Chondrocyte (in vitro differentiated cells): ENCODE measurements around the gene COBL. TPM values are rescaled to one million over a fixed set of nuclear protein-coding genes. Genes with fewer than 3 reads are reported as not detected.

Source experiments
- DNase-seq: peaks from one replicate; pipeline ENCODE4 v3.0.0; 2021; ENCODE audit warnings: mixed read lengths, low spot score
- H3K27ac Mint-ChIP-seq: one replicate; pipeline ENCODE4 v1.8.0; 2021; ENCODE audit warnings: mild to moderate bottlenecking, moderate library complexity, mixed read lengths; ENCODE audit not compliant: unreplicated experiment
- H3K27me3 Mint-ChIP-seq: 2 replicates; pipeline ENCODE4 v1.8.0; 2021; ENCODE audit warnings: low read depth, mixed read lengths
- H3K36me3 Mint-ChIP-seq: 2 replicates; pipeline ENCODE4 v1.8.0; 2021; ENCODE audit warnings: low read depth, mixed read lengths
- H3K4me1 Mint-ChIP-seq: 2 replicates; pipeline ENCODE4 v1.8.0; 2021; ENCODE audit warnings: low read depth, mild to moderate bottlenecking, mixed read lengths
- H3K4me3 Mint-ChIP-seq: one replicate; pipeline ENCODE4 v1.8.0; 2021; ENCODE audit warnings: mild to moderate bottlenecking, moderate library complexity, mixed read lengths; ENCODE audit not compliant: unreplicated experiment
- H3K9me3 Mint-ChIP-seq: 2 replicates; pipeline ENCODE4 v1.8.0; 2021; ENCODE audit warnings: low read depth, mixed read lengths
- CTCF ChIP-seq: fragments of 200-600 bp; sonication (generic); IDR thresholded peaks from 2 replicates; pipeline ENCODE4 v1.5.0; 2021; ENCODE audit warnings: antibody characterized with exemption, mild to moderate bottlenecking, moderate library complexity
- total RNA-seq: library from RNA; stranded (reverse); gene quantifications from 3 replicates; pipeline ENCODE4 v1.2.1, GENCODE V29; 2021

The COBL gene
- total RNA-seq, 1 donor from 2014 or later: 0.17 TPM

- TF ChIP-seq CTCF: no peak
- H3K4me1 Mint-ChIP-seq: peaks cover 13% of the 10 kb centered on the region
- peaks cover 2% of the 10 kb centered on the region for H3K36me3 Mint-ChIP-seq
- no peak overlapping the region for H3K4me3 Mint-ChIP-seq
- DNase-seq: no peak
- H3K27ac Mint-ChIP-seq: no peak overlapping the region
- peaks cover 20% of the 10 kb centered on the region for H3K27me3 Mint-ChIP-seq
- no peaks in the 10 kb centered on the region for H3K9me3 Mint-ChIP-seq
These were observed 303.9 kb downstream of the COBL start for GRCh38 chr7:51012569-51013217.

GRCh38 chr7:51011710-51012350, 304.8 kb downstream of the COBL start:
- H3K4me3 Mint-ChIP-seq: no peak overlapping the region
- peaks cover 20% of the 10 kb centered on the region for H3K27me3 Mint-ChIP-seq
- H3K36me3 Mint-ChIP-seq: peaks cover 2% of the 10 kb centered on the region
- DNase-seq: no peak
- H3K9me3 Mint-ChIP-seq: no peaks in the 10 kb centered on the region
- no peak overlapping the region for H3K27ac Mint-ChIP-seq
- H3K4me1 Mint-ChIP-seq: peaks cover 13% of the 10 kb centered on the region
- TF ChIP-seq CTCF: no peak

GRCh38 chr7:51010534-51010933, 306.1 kb downstream of the COBL start:
- peaks cover 20% of the 10 kb centered on the region for H3K27me3 Mint-ChIP-seq
- peaks cover 13% of the 10 kb centered on the region for H3K4me1 Mint-ChIP-seq
- no peak for TF ChIP-seq CTCF
- no peak for DNase-seq
- no peaks in the 10 kb centered on the region for H3K36me3 Mint-ChIP-seq
- no peak overlapping the region for H3K27ac Mint-ChIP-seq
- H3K4me3 Mint-ChIP-seq: no peak overlapping the region
- H3K9me3 Mint-ChIP-seq: no peaks in the 10 kb centered on the region

GRCh38 chr7:51009716-51010496, 306.7 kb downstream of the COBL start:
- H3K27me3 Mint-ChIP-seq: peaks cover 26% of the 10 kb centered on the region
- no peak for TF ChIP-seq CTCF
- H3K27ac Mint-ChIP-seq: peak overlapping the region; percentile 69
- no peaks in the 10 kb centered on the region for H3K9me3 Mint-ChIP-seq
- no peaks in the 10 kb centered on the region for H3K36me3 Mint-ChIP-seq
- peaks cover 13% of the 10 kb centered on the region for H3K4me1 Mint-ChIP-seq
- no peak for DNase-seq
- H3K4me3 Mint-ChIP-seq: no peak overlapping the region
